HCT116 (cell line): Measurements from ENCODE around the gene PTOV1.

Experiments used
- CTCF ChIP-seq, 3 experiments: fragments of 200-600 bp in 1 of 3; sonication (generic) in 1 of 3; IDR thresholded peaks in 2 of 3; conservative IDR thresholded peaks in 1 of 3; 2 replicates each; pipeline ENCODE4 v1.5.1; 2012 to 2017; ENCODE audit warnings: low read depth in 2 of 3, low read length in 2 of 3, antibody characterized with exemption in 1 of 3, borderline replicate concordance in 1 of 3, control low read depth in 1 of 3, mild to moderate bottlenecking in 1 of 3, mixed read lengths in 1 of 3, mixed run types in 1 of 3, moderate library complexity in 1 of 3; ENCODE audit not compliant: insufficient read depth in 1 of 3
- EGR1 ChIP-seq: IDR thresholded peaks from 2 replicates; pipeline ENCODE4 v1.6.1; 2012; ENCODE audit warnings: low read depth
- EZH2 ChIP-seq: fragments of 200-600 bp; sonication (generic); IDR thresholded peaks from 2 replicates; pipeline ENCODE4 v1.6.1; 2017; ENCODE audit warnings: antibody characterized with exemption, mixed run types
- MAX ChIP-seq: IDR thresholded peaks from 2 replicates; pipeline ENCODE4 v1.6.1; 2012
- POLR2A ChIP-seq: IDR thresholded peaks from 2 replicates; pipeline ENCODE4 v1.7.0; 2011; ENCODE audit warnings: borderline replicate concordance; ENCODE audit not compliant: insufficient read depth, insufficient read length; ENCODE audit errors: extremely low read depth
- POLR2AphosphoS5 ChIP-seq: IDR thresholded peaks from 2 replicates; pipeline ENCODE4 v1.6.1; 2011; ENCODE audit warnings: mild to moderate bottlenecking, low read depth, low read length, moderate library complexity
- RAD21 ChIP-seq: IDR thresholded peaks from 2 replicates; pipeline ENCODE4 v1.6.1; 2012; ENCODE audit warnings: low read depth, mild to moderate bottlenecking
- REST ChIP-seq: IDR thresholded peaks from 2 replicates; pipeline ENCODE4 v1.6.1; 2012; ENCODE audit warnings: low read depth
- SIN3A ChIP-seq: IDR thresholded peaks from 2 replicates; pipeline ENCODE4 v1.6.1; 2012; ENCODE audit warnings: low read depth
- SP1 ChIP-seq: IDR thresholded peaks from 2 replicates; pipeline ENCODE4 v1.6.1; 2012; ENCODE audit warnings: low read depth
- ZFX ChIP-seq: fragments of 450-650 bp; IDR thresholded peaks from 2 replicates; pipeline ENCODE4 v1.6.1; 2017

- TF ChIP-seq EZH2 (no peak), REST (no peak), MAX (no peak), EGR1 (no peak), CTCF (IDR thresholded peaks at IDR 0.05 in 2 of 3, conservative IDR thresholded peaks at IDR 0.05 in 1 of 3; ENCODE audit: borderline replicate concordance in 1 of 3, insufficient read depth in 1 of 3, low read depth in 2 of 3, low read length in 2 of 3) (no peak), SIN3A (no peak), ZFX (no peak), POLR2AphosphoS5 (no peak), RAD21 (no peak), POLR2A (no peak), SP1 (no peak)
Observed at GRCh38 chr19:49805822-49806619, 44.9 kb upstream of the PTOV1 start.
